Muscle of leg (tissue), 11 donors: Measurements from ENCODE around the gene CAPN10. TPM values are rescaled to one million over a fixed set of nuclear protein-coding genes. Genes with fewer than 3 reads are reported as not detected.
A peak's percentile ranks its signal among the peaks of the same experiment; 100 is the strongest.
"Not testable (repeated sequence)": the region's sequence is repeated elsewhere in the genome, so short reads cannot be mapped to it uniquely, and the experiment has no call there.

Experiments
- DNase-seq: peaks from one replicate; pipeline ENCODE4 v3.0.0; 2013
- H3K27ac ChIP-seq: one replicate; pipeline ENCODE4 v1.5.1; 2013; ENCODE audit warnings: mild to moderate bottlenecking, low read length, control low read depth
- H3K27me3 ChIP-seq: one replicate; pipeline ENCODE4 v1.6.1; 2013; ENCODE audit warnings: low read length; ENCODE audit not compliant: control insufficient read depth, insufficient read depth
- H3K36me3 ChIP-seq: one replicate; pipeline ENCODE4 v1.6.1; 2013; ENCODE audit warnings: low read length; ENCODE audit not compliant: control insufficient read depth, insufficient read depth
- H3K4me1 ChIP-seq: one replicate; pipeline ENCODE4 v1.6.1; 2013; ENCODE audit warnings: low read length; ENCODE audit not compliant: control insufficient read depth, insufficient read depth
- H3K4me3 ChIP-seq: one replicate; pipeline ENCODE4 v1.5.1; 2013; ENCODE audit warnings: low read length, control low read depth
- H3K9me3 ChIP-seq: replicated peaks from 2 replicates; pipeline ENCODE4 v1.6.1; 2013; ENCODE audit warnings: low read depth, low read length; ENCODE audit not compliant: control insufficient read depth
- WGBS: methylation state at CpG from one replicate; pipeline ENCODE4 v1.1.5; 2013; ENCODE audit warnings: missing lambda C conversion rate; ENCODE audit not compliant: insufficient coverage; 5-methylcytosine and 5-hydroxymethylcytosine counted together
- polyA plus RNA-seq, 8 donors: library from polyadenylated mRNA; unstranded; fragments of 120-200 nt; gene quantifications; one replicate each; pipeline versions ENCODE4 v1.2.1 to v1.2.3, GENCODE V29; 2013; ENCODE audit warnings: inconsistent platforms in 1 of 8, low replicate concordance in 1 of 8; ENCODE audit not compliant: insufficient read length in 8 of 8, insufficient read depth in 1 of 8
- total RNA-seq: library from RNA; stranded (reverse); fragments of 120-200 nt; gene quantifications from one replicate; pipeline ENCODE4 v1.2.4, GENCODE V29; 2013

The CAPN10 gene
- total and polyA plus RNA-seq, 9 donors = 14.2 to 23.6 (median 17.1) TPM

GRCh38 chr2:240563231-240563630 lies 23.3 kb upstream of the CAPN10 start:
- not testable (repeated sequence) for H3K9me3 ChIP-seq, DNase-seq, H3K36me3 ChIP-seq, H3K4me3 ChIP-seq, H3K27ac ChIP-seq, H3K27me3 ChIP-seq
- H3K4me1 ChIP-seq = peaks cover 44% of the 10 kb centered on the region
- 92% methylated on average over 10 of the region's 17 CpGs for WGBS

GRCh38 chr2:240563951-240564560 lies 22.5 kb upstream of the CAPN10 start:
- H3K4me1 ChIP-seq = peaks cover 40% of the 10 kb centered on the region
- no peaks in the 10 kb centered on the region for H3K27me3 ChIP-seq
- H3K36me3 ChIP-seq = peaks cover 7% of the 10 kb centered on the region
- no peaks in the 10 kb centered on the region for H3K9me3 ChIP-seq
- WGBS = 93% methylated on average over 7 of the region's 12 CpGs
- H3K4me3 ChIP-seq = no peak overlapping the region
- no peak overlapping the region for H3K27ac ChIP-seq
- no peak for DNase-seq

- Histone ChIP-seq H3K4me3 (no peak overlapping the region), H3K36me3 (peaks cover 7% of the 10 kb centered on the region), H3K4me1 (peaks cover 40% of the 10 kb centered on the region), H3K27ac (no peak overlapping the region), H3K9me3 (no peaks in the 10 kb centered on the region), H3K27me3 (no peaks in the 10 kb centered on the region)
- WGBS = 85% methylated on average over 4 of the region's 10 CpGs
- no peak for DNase-seq
Observed at GRCh38 chr2:240564561-240565332, 21.8 kb upstream of the CAPN10 start.

GRCh38 chr2:240565333-240566202 lies 21.0 kb upstream of the CAPN10 start:
- Histone ChIP-seq H3K4me3 (no peak overlapping the region), H3K9me3 (no peaks in the 10 kb centered on the region), H3K4me1 (peaks cover 46% of the 10 kb centered on the region), H3K27me3 (no peaks in the 10 kb centered on the region), H3K36me3 (peaks cover 7% of the 10 kb centered on the region), H3K27ac (peak overlapping the region; percentile 60)
- peak; percentile 66 for DNase-seq
- WGBS = 85% methylated on average over 17 of the region's 26 CpGs

- H3K4me3 ChIP-seq = peak overlapping the region; percentile 18
- H3K4me1 ChIP-seq = peaks cover 45% of the 10 kb centered on the region
- peak; percentile 87 for DNase-seq
- 9% methylated on average over 45 of the region's 53 CpGs for WGBS
- no peaks in the 10 kb centered on the region for H3K9me3 ChIP-seq
- H3K27me3 ChIP-seq = no peaks in the 10 kb centered on the region
- peaks cover 7% of the 10 kb centered on the region for H3K36me3 ChIP-seq
- peak overlapping the region; percentile 60 for H3K27ac ChIP-seq
Observed at GRCh38 chr2:240566203-240567136, 20.1 kb upstream of the CAPN10 start.

- Histone ChIP-seq H3K4me3 (peak overlapping the region; percentile 60), H3K27me3 (no peaks in the 10 kb centered on the region), H3K36me3 (peaks cover 6% of the 10 kb centered on the region), H3K9me3 (no peaks in the 10 kb centered on the region), H3K4me1 (peaks cover 43% of the 10 kb centered on the region), H3K27ac (peak overlapping the region; percentile 67)
- DNase-seq = no peak
- WGBS = 39% methylated on average over 25 of the region's 26 CpGs
Observed at GRCh38 chr2:240567137-240567871, 19.2 kb upstream of the CAPN10 start.

- Histone ChIP-seq H3K27ac (peak within 1 kb of the TSS; percentile 67), H3K27me3 (no peaks in the 10 kb centered on the region), H3K4me1 (peaks cover 43% of the 10 kb centered on the region), H3K9me3 (no peaks in the 10 kb centered on the region), H3K4me3 (peak within 1 kb of the TSS; percentile 60), H3K36me3 (peaks cover 6% of the 10 kb centered on the region)
- WGBS = under 1% methylated on average over 103 of the region's 106 CpGs
- DNase-seq = peak; percentile 65
Observed at GRCh38 chr2:240567872-240568677, 18.5 kb upstream of the CAPN10 start, which contains the start of gene RNPEPL1. Gene RNPEPL1, plus strand, starts transcription at chr2:240568484. Its CDS starts 103 bp downstream, at chr2:240568587.

GRCh38 chr2:240568678-240569522 lies 17.6 kb upstream of the CAPN10 start:
- peak; percentile 90 for DNase-seq
- no peak overlapping the region for H3K27ac ChIP-seq
- H3K27me3 ChIP-seq = no peaks in the 10 kb centered on the region
- WGBS = 1% methylated on average over 88 of the region's 93 CpGs
- peak overlapping the region; percentile 45 for H3K4me3 ChIP-seq
- peaks cover 43% of the 10 kb centered on the region for H3K4me1 ChIP-seq
- H3K36me3 ChIP-seq = peaks cover 10% of the 10 kb centered on the region
- H3K9me3 ChIP-seq = no peaks in the 10 kb centered on the region
